Measurements from ENCODE around the gene PRR36.
A peak's percentile ranks its signal among the peaks of the same experiment; 100 is the strongest.
"Not testable (repeated sequence)": the region's sequence is repeated elsewhere in the genome, so short reads cannot be mapped to it uniquely, and the experiment has no call there.

The PRR36 gene

GRCh38 chr19:7870571-7871436, 3.4 kb downstream of the PRR36 start:
- DNase-seq = peak; percentile 97

- DNase-seq = peak; percentile 87
Measured at GRCh38 chr19:7869910-7870511, 4.2 kb downstream of the PRR36 start.

- peak; percentile 83 for DNase-seq
Measured at GRCh38 chr19:7869453-7869909, 4.7 kb downstream of the PRR36 start.

- peak; percentile 94 for DNase-seq
Measured at GRCh38 chr19:7868671-7869452, 5.3 kb downstream of the PRR36 start.

GRCh38 chr19:7868326-7868670, 5.9 kb downstream of the PRR36 start:
- DNase-seq = peak; percentile 71

- no peak for DNase-seq
Measured at GRCh38 chr19:7867092-7867844, 6.9 kb downstream of the PRR36 start.

- no peak for DNase-seq
Measured at GRCh38 chr19:7866399-7867091, 7.6 kb downstream of the PRR36 start.

GRCh38 chr19:7865262-7865911, 8.8 kb downstream of the PRR36 start:
- peak; percentile 55 for DNase-seq

GRCh38 chr19:7864690-7865074, 9.5 kb downstream of the PRR36 start:
- DNase-seq = no peak

GRCh38 chr19:7863971-7864689, 10.1 kb downstream of the PRR36 start:
- no peak for DNase-seq

- no peak for DNase-seq
Measured at GRCh38 chr19:7863157-7863970, 10.8 kb downstream of the PRR36 start.

- peak; percentile 88 for DNase-seq
Measured at GRCh38 chr19:7862413-7862951, 11.7 kb downstream of the PRR36 start.

- DNase-seq = peak; percentile 52
Measured at GRCh38 chr19:7861619-7862412, 12.4 kb downstream of the PRR36 start.

GRCh38 chr19:7860714-7861618, 13.2 kb downstream of the PRR36 start:
- DNase-seq = no peak

GRCh38 chr19:7859831-7860713, 14.1 kb downstream of the PRR36 start:
- no peak for DNase-seq

- DNase-seq = not testable (repeated sequence)
Measured at GRCh38 chr19:7859087-7859486, 15.1 kb downstream of the PRR36 start.
